Activated CD8-positive, alpha-beta T cell treated with anti-CD3 and anti-CD28 coated beads, Interleukin-2, amount 10 ng/mL, durations not matched to agents 7 days and 5 days (primary cell): ENCODE data around the gene TFAP2C. TPM values are rescaled to one million over a fixed set of nuclear protein-coding genes. Genes with fewer than 3 reads are reported as not detected.
"Not testable (repeated sequence)": the region's sequence is repeated elsewhere in the genome, so short reads cannot be mapped to it uniquely, and the experiment has no call there.

Experiments
- ATAC-seq: fragments of 150-1000 bp; cut with Tn5 transposase; one replicate; pipeline ENCODE4 v1.10.0; 2021; ENCODE audit warnings: moderate library complexity
- CTCF ChIA-PET: fragments of 350-600 bp; sonication (Branson Sonifier 250); formaldehyde crosslinking; loops from one replicate; lab custom pipeline; 2021; ENCODE audit warnings: antibody characterized with exemption; lab: Charles Lee
- POLR2A ChIA-PET: fragments of 350-600 bp; sonication (Branson Sonifier 250); formaldehyde crosslinking; loops from one replicate; lab custom pipeline; 2021; ENCODE audit warnings: antibody characterized with exemption; lab: Charles Lee
- DNase-seq: peaks from one replicate; pipeline ENCODE4 v3.0.0-alpha.2; 2020
- H3K27ac Mint-ChIP-seq: one replicate; pipeline ENCODE4 v1.8.0; 2021; ENCODE audit warnings: mild to moderate bottlenecking, mixed read lengths
- H3K27me3 Mint-ChIP-seq: one replicate; pipeline ENCODE4 v1.8.0; 2021; ENCODE audit warnings: low read depth, mixed read lengths
- H3K36me3 Mint-ChIP-seq: one replicate; pipeline ENCODE4 v1.8.0; 2021; ENCODE audit warnings: low read depth, mixed read lengths
- H3K4me1 Mint-ChIP-seq: one replicate; pipeline ENCODE4 v1.8.0; 2021; ENCODE audit warnings: low read depth, mixed read lengths
- H3K4me3 Mint-ChIP-seq: one replicate; pipeline ENCODE4 v1.8.0; 2021; ENCODE audit warnings: mild to moderate bottlenecking, mixed read lengths
- H3K9me3 Mint-ChIP-seq: one replicate; pipeline ENCODE4 v1.8.0; 2022; ENCODE audit warnings: mixed read lengths; ENCODE audit not compliant: insufficient read depth
- total RNA-seq, 2 experiments: library from RNA; stranded (reverse); gene quantifications; one replicate each; pipeline ENCODE4 v1.2.3, GENCODE V29; 2021

TFAP2C gene
- total RNA-seq, 2 experiments from 2014 or later, result not detected

DNA sequence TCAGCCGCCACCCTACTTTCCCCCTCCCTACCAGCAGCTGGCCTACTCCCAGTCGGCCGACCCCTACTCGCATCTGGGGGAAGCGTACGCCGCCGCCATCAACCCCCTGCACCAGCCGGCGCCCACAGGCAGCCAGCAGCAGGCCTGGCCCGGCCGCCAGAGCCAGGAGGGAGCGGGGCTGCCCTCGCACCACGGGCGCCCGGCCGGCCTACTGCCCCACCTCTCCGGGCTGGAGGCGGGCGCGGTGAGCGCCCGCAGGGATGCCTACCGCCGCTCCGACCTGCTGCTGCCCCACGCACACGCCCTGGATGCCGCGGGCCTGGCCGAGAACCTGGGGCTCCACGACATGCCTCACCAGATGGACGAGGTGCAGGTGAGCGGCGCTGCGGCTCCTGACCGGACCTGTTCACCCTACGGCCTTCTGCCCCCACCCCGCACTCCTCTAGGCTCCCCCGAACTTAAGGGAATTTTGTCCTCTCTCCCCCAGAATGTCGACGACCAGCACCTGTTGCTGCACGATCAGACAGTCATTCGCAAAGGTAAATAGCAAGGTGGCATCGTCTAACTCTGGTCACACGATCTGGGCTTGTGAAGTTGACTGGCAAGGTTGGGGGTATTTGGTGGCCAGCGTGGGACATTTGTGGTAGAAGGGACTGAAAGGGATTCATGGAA, 2.3 kb downstream of the TFAP2C start:
- ChIA-PET CTCF (no interaction called here), POLR2A (no interaction called here)
- ATAC-seq (no peak), DNase-seq (no peak)
- peaks cover 22% of the 10 kb centered on the region for H3K4me1 Mint-ChIP-seq
- H3K27ac Mint-ChIP-seq, result no peak overlapping the region
- no peaks in the 10 kb centered on the region for H3K36me3 Mint-ChIP-seq
- no peaks in the 10 kb centered on the region for H3K9me3 Mint-ChIP-seq
- H3K27me3 Mint-ChIP-seq, result peaks cover 67% of the 10 kb centered on the region
- no peak overlapping the region for H3K4me3 Mint-ChIP-seq

DNA sequence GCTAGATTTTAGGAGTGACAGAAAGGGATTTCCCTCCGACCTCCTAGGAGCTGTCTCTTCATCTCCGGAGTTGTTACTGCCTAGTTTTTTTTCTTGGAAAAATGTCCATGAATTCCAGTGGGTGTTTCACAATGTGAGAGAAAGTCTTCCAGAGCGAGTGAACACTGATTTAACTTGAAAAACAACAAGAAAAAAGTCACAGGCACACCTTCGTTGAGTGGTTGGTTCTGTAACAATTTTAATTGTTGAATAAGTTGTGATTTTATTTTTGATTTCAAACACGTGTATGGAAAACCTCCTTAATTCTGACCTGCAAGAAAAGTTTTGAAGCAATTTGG, 2.9 kb downstream of the TFAP2C start:
- ChIA-PET CTCF (no interaction called here), POLR2A (no interaction called here)
- ATAC-seq (no peak), DNase-seq (no peak)
- H3K9me3 Mint-ChIP-seq, result no peaks in the 10 kb centered on the region
- H3K36me3 Mint-ChIP-seq, result no peaks in the 10 kb centered on the region
- peaks cover 18% of the 10 kb centered on the region for H3K4me1 Mint-ChIP-seq
- H3K27ac Mint-ChIP-seq, result no peak overlapping the region
- H3K4me3 Mint-ChIP-seq, result no peak overlapping the region
- peaks cover 64% of the 10 kb centered on the region for H3K27me3 Mint-ChIP-seq

DNA sequence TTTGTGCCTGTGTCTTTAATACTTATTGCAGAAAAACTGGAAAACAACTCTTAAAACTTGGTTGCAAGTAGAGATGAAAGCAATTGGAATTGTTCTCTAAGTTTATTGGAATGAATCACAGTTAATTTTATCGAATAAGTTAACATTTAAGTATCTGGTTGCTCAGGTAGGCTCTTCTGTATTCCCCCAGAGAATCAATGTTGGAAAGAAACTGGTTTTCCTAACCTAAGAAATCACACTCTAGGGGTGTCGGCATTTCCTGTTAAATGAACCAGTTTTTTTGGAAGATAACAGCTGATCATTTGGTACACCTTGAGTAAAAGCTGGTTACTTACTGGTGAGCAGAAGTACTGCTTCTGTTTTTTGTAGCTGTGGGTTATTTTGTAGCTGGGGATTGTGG, 5.2 kb downstream of the TFAP2C start:
- Mint-ChIP-seq H3K27ac (no peak overlapping the region), H3K9me3 (no peaks in the 10 kb centered on the region), H3K4me1 (peaks cover 6% of the 10 kb centered on the region), H3K36me3 (no peaks in the 10 kb centered on the region), H3K4me3 (no peak overlapping the region), H3K27me3 (peaks cover 47% of the 10 kb centered on the region)
- ChIA-PET POLR2A (no interaction called here), CTCF (no interaction called here)
- ATAC-seq, result no peak
- DNase-seq, result no peak

DNA sequence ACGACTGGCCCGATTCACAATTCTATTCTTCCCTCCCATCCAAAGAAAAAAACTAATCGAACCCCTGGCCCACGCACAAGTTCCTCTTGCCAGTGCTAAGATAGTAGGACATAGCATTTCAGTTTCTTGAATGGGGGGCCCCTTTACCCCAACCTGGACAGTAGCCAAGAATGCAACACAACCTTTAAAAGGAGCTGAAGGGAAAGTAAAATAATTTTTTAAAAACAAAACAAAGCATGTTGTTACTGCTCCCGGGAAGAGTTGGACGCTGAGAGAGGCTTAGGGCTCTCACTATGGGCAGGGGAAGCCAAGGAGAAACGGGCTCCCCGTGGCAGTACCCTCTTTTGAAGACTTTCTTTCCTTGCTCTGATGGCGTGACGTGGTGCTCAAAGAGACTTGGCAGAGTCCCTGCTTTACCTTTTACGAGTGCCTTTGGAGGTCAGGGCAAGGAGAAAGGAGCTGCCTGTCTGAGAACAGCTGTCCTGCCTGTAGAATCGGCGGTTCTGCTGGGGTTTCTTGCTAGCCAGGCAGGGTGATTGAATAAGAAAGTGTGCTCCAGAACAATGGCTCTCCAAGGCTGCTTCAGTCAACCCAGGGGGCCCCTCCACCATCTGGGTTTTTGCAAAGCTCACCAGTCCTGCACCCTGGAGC, 5.8 kb downstream of the TFAP2C start:
- Mint-ChIP-seq H3K36me3 (no peaks in the 10 kb centered on the region), H3K4me3 (no peak overlapping the region), H3K27me3 (peaks cover 43% of the 10 kb centered on the region), H3K27ac (no peak overlapping the region), H3K4me1 (peaks cover 2% of the 10 kb centered on the region), H3K9me3 (no peaks in the 10 kb centered on the region)
- POLR2A ChIA-PET, result no interaction called here
- DNase-seq, result no peak
- no peak for ATAC-seq
- CTCF ChIA-PET, result no interaction called here

DNA sequence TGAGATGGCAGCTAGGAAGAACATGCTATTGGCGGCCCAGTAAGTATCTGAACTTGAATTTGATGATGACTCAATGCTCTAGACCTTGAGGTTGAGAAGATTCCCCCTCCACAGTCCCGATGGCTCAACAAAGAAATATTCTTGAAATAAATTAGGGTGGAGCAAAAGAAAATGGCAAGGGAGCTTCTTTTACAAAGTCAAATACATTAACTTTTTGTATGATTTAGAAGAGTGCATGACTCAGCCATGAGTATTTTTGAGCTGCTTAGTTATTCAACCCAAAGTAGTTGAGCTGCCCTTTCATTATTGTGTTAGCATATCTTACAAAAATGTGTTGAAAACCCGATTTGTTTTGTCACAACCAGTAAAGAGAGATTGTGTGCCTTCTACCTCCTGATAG, 7.6 kb downstream of the TFAP2C start:
- ChIA-PET CTCF (no interaction called here), POLR2A (no interaction called here)
- ATAC-seq (no peak), DNase-seq (no peak)
- peaks cover 37% of the 10 kb centered on the region for H3K27me3 Mint-ChIP-seq
- H3K36me3 Mint-ChIP-seq, result no peaks in the 10 kb centered on the region
- no peaks in the 10 kb centered on the region for H3K4me1 Mint-ChIP-seq
- no peaks in the 10 kb centered on the region for H3K9me3 Mint-ChIP-seq
- H3K4me3 Mint-ChIP-seq, result no peak overlapping the region
- H3K27ac Mint-ChIP-seq, result no peak overlapping the region

DNA sequence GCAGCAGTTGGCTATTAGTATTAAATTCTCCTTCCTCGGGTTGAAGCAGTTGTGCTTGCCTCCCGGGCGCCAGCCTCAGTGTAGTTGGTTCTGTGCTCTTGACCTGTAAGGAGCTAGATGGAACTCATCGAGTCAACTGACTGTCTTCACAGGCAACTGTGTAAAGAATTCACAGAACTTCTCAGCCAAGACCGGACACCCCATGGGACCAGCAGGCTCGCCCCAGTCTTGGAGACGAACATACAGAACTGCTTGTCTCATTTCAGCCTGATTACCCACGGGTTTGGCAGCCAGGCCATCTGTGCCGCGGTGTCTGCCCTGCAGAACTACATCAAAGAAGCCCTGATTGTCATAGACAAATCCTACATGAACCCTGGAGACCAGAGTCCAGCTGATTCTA, 8.5 kb downstream of the TFAP2C start:
- Mint-ChIP-seq H3K9me3 (no peaks in the 10 kb centered on the region), H3K4me3 (no peak overlapping the region), H3K36me3 (no peaks in the 10 kb centered on the region), H3K27ac (no peak overlapping the region), H3K4me1 (no peaks in the 10 kb centered on the region), H3K27me3 (peaks cover 29% of the 10 kb centered on the region)
- CTCF ChIA-PET, result no interaction called here
- no peak for DNase-seq
- POLR2A ChIA-PET, result interaction anchor here (0.6 kb wide), 1 partner anchor 22 kb away, joined by 3 read pairs; no protein-coding TSS in a partner anchor
- no peak for ATAC-seq

DNA sequence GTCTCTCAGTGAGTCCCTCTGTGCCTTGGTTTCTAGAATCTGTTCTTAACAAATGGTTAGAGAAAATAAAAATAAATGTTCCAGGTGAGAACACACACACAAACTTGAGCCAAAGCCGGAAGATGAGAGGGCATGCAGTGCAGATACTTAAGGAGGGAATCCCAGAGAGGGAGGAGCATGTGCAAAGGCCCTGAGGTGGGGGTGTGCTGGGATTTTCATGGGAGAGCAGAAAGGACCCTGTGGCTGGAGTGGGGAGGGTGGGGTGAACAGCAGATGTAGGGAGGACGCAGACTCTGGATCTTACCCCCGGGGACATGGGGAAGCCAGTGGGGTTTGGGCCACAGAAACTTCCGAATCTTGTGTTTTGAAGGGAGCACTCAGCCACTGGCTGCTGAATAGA, 17.5 kb downstream of the TFAP2C start:
- no peaks in the 10 kb centered on the region for H3K27me3 Mint-ChIP-seq
- no peaks in the 10 kb centered on the region for H3K36me3 Mint-ChIP-seq
- ATAC-seq, result no peak
- POLR2A ChIA-PET, result no interaction called here
- no peaks in the 10 kb centered on the region for H3K4me1 Mint-ChIP-seq
- H3K4me3 Mint-ChIP-seq, result no peak overlapping the region
- no peak for DNase-seq
- CTCF ChIA-PET, result no interaction called here
- H3K9me3 Mint-ChIP-seq, result no peaks in the 10 kb centered on the region
- no peak overlapping the region for H3K27ac Mint-ChIP-seq

DNA sequence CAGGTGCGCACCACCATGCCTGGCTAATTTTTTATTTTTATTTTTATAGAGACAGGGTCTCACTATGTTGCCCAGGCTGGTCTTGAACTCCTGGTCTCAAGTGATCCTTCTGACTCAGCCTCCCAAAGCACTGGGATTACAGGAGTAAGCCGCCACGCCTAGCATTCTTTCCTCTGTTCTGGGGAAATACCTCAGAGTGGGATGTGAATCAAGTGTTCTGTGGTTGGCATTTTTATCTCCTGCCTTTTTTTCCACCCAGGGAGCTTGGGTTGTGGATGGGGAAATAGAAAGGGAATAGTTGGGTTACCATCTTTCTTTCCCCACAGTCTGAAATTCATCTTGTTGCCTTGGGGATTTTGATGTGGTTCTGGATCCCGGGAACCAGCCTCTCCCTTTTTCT, 24.1 kb downstream of the TFAP2C start:
- Mint-ChIP-seq H3K27ac (no peak overlapping the region), H3K36me3 (no peaks in the 10 kb centered on the region), H3K9me3 (no peaks in the 10 kb centered on the region), H3K4me1 (no peaks in the 10 kb centered on the region), H3K27me3 (no peaks in the 10 kb centered on the region), H3K4me3 (no peak overlapping the region)
- no peak for ATAC-seq
- POLR2A ChIA-PET, result no interaction called here
- CTCF ChIA-PET, result no interaction called here
- no peak for DNase-seq

DNA sequence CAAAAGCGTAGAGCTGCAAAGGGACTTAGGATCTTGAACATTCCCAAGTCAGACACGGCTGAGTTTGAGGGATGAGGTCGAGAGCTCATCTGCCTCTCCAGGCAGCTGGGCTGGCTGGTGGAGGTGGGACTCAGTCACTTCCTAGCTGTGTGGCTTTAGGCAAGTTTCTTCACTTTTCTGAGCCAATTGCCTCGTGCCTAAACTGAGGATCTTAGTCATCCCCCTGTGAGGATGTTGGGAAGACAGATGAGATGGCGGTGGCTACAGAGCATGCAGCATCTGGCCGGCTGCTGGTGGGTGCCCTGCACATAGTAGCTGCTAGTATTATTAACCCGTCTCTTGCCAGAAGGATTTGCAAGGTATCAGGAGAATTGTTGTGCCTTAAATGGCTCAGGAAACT, 27.5 kb downstream of the TFAP2C start:
- Mint-ChIP-seq H3K27ac (no peak overlapping the region), H3K36me3 (no peaks in the 10 kb centered on the region), H3K4me3 (no peak overlapping the region), H3K4me1 (no peaks in the 10 kb centered on the region), H3K27me3 (no peaks in the 10 kb centered on the region), H3K9me3 (no peaks in the 10 kb centered on the region)
- CTCF ChIA-PET, result no interaction called here
- POLR2A ChIA-PET, result no interaction called here
- ATAC-seq (no peak), DNase-seq (no peak)

DNA sequence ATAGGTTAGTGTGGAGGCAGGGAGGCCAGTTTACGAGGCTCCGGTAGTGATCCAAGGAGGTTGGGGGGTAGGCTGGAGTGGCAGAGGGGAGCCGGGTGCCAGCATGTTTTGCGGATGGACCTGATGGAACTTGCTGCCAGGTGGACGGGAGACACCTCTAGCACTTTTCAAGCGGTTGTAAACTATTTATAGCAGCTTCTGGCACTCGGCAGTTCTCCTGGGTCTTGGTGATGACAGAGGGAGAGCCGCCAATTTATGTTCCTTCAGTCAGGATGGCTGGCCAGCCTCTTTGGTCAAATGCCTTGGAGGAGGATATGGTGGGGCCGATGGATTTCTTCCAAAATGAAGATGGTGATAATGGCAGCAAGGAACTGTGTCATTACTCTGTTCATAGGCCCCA, 28.8 kb downstream of the TFAP2C start:
- H3K4me3 Mint-ChIP-seq, result no peak overlapping the region
- no peaks in the 10 kb centered on the region for H3K4me1 Mint-ChIP-seq
- DNase-seq, result no peak
- CTCF ChIA-PET, result no interaction called here
- ATAC-seq, result no peak
- no peak overlapping the region for H3K27ac Mint-ChIP-seq
- POLR2A ChIA-PET, result no interaction called here
- no peaks in the 10 kb centered on the region for H3K27me3 Mint-ChIP-seq
- no peaks in the 10 kb centered on the region for H3K9me3 Mint-ChIP-seq
- no peaks in the 10 kb centered on the region for H3K36me3 Mint-ChIP-seq

DNA sequence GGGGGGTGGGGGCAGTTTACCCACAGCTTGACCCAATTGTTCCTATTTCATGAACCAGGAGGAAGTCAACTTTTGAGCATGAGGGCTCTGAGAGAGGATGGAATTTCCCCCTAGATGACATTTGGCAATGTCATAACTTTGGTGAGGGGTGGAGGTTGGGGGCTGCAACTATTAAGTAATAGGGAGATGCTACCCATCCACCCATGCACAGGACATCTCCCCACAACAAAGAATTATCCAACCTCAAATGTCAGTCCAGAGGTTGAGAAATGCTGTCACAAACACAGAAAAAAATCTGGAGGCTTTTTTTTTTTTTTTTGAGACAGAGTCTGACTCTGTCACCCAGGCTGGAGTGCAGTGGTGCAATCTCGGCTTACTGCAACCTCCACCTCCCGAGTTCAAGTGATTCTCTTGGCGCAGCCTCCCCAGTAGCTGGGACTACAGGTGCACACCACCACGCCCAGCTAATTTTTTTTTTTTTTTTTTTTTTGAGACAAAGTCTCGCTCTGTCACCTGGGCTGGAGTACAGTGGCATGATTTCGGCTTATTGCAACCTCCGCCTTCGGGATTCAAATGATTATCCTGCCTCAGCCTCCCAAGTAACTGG, 29.3 kb downstream of the TFAP2C start:
- H3K4me3 Mint-ChIP-seq, H3K27me3 Mint-ChIP-seq, ATAC-seq, H3K9me3 Mint-ChIP-seq, CTCF ChIA-PET, H3K4me1 Mint-ChIP-seq, DNase-seq, H3K36me3 Mint-ChIP-seq, H3K27ac Mint-ChIP-seq, POLR2A ChIA-PET: not testable (repeated sequence)

DNA sequence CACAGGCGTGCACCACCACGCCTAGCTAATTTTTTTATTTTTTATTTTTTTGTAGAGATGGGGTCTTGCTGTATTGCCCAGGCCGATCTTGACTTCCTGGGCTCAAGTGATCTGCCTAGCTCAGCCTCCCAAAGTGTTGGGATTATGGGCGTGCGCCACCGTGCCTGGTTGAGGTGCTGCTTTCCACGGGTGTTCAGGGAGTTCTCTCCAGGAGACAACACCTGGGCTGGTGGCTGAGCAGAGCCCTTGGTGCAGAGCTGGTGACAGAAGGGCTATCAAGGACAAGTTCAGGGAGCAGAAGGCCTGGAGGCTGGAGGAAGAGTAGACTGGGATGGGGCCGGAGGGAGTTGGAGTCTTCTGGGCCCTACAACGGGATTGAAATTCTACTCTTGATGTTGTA, 34.6 kb downstream of the TFAP2C start:
- Mint-ChIP-seq H3K27me3 (no peaks in the 10 kb centered on the region), H3K9me3 (no peaks in the 10 kb centered on the region), H3K4me3 (no peak overlapping the region), H3K27ac (no peak overlapping the region), H3K4me1 (no peaks in the 10 kb centered on the region), H3K36me3 (no peaks in the 10 kb centered on the region)
- CTCF ChIA-PET, result no interaction called here
- DNase-seq, result no peak
- ATAC-seq, result no peak
- POLR2A ChIA-PET, result no interaction called here
